B cell (primary cell): Measurements from ENCODE around the gene ANO2.

Experiments used
- CTCF ChIP-seq: fragments of 200-600 bp; IDR thresholded peaks from one replicate; pipeline ENCODE4 v1.8.0; 2022; ENCODE audit warnings: antibody characterized with exemption, mild to moderate bottlenecking
- EZH2 ChIP-seq: IDR thresholded peaks from 2 replicates; pipeline ENCODE4 v1.6.1; 2012; ENCODE audit warnings: borderline replicate concordance, low read depth, mild to moderate bottlenecking, moderate library complexity, low read length; ENCODE audit not compliant: insufficient read depth, poor library complexity, severe bottlenecking

DNA sequence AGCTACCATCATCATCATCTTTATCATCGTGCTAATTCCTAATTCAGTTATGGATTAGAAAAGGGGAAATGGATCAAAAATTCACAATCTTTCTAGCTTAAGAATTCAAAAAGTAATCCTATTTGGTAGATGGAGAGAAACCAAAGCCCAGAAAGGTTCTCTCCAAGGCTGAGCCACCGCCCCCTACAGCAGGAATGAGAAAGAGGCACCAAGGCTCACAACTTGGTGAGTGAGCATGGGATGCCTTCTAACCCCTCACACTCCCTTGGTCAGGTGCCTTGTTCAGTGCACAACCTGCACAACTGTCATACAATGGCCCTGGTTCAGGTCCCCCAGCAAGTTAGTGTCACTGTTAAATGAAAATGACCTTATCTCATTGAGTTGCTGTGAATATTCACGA is 171.5 kb downstream of the ANO2 start:
- TF ChIP-seq CTCF: no peak
- no peak for TF ChIP-seq EZH2
